HL-60/S4 (cell line): Measurements from ENCODE around the gene MFNG.
"Not testable (repeated sequence)": the region's sequence is repeated elsewhere in the genome, so short reads cannot be mapped to it uniquely, and the experiment has no call there.

Source experiments
- in situ Hi-C: fragments of 300-500 bp; cut with MboI; formaldehyde crosslinking; loops from 2 replicates; pipeline ENCODE4 v1.14.3; 2022; ENCODE audit warnings: low sequenced_read_pairs

MFNG gene

DNA sequence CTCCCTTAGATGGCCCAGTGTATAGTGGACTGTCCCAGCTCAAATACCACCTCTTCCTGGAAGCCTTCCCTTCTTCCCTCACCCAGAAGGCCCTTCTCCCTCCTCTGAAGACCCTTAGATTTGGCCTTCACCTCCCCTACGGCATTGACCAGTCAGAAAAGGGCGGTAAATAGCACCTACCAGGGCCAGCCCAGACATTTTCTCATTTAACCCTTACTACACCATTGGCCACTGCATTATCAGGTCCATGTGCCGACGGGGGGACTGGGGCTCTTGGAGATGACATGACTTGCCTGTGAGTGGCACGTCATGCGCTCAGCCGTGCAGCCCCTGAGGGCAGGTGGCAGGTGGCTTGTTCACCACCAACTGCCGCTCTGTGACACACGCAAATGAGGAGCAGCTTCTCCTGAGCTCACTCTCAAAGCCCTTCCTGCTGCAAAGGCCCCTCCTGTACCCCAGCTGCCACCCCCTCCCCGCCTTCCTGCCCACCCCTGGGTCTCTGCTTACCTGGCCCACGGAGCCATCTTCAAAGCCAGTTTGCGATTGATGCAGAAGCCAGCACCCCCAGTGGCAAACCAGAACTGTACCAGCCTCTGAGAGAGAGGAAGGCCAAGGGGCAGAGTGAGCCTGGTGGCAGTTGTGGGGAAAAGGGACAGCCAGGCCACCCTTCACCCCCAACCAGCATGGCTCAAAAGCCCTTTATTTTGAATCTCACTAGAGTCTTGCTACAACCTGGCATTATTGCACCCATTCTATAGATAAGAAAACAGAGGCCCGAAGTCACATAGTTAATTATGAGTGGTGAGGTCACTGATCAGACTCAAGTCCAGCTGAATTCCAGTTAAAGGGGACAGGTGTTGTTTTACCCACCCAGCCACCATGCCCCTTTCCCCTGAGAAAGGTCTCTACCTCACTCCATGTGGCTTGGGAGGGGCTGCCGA, 9.5 kb downstream of the MFNG start:
- in situ Hi-C loops, result no loop called here

DNA sequence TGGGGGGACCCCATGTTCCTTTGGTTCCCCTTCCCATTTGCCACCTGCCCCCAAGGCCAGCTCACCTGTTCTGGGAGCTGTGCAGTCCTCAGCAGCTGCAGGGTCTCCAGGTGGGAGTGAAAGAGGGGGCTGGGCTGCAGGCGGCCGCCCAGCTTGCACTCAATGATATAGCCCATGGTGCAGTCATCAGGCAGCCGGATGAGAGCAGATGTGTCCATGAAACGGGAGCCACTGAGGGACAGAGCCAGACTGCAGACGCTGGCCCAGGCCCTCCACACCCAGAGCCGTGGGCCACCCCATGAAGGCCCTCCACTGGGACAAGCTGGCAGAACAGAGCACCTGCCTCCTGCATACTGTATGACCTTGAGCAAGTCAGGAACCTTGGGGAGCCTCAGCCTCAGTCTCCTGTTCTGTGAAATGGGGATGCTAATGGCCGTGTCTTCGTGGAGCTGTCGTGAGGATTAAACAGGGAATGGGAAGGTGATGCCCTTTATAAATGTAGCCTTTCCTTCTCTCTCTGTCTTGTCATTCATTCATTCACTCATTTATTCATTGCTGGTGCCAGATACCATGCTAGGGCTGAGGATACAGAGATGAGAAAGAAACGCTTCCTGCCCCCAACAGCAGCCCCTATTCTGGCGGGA, 11.6 kb downstream of the MFNG start:
- in situ Hi-C loops, result no loop called here

GRCh38 chr22:37473437-37473946, 12.7 kb downstream of the MFNG start:
- in situ Hi-C loops, result no loop called here

GRCh38 chr22:37472418-37473006, 13.7 kb downstream of the MFNG start:
- in situ Hi-C loops, result no loop called here

- in situ Hi-C loops, result no loop called here
Observed at GRCh38 chr22:37471727-37472417, 14.3 kb downstream of the MFNG start.

- in situ Hi-C loops, result no loop called here
Observed at GRCh38 chr22:37470087-37470445, 16.1 kb downstream of the MFNG start.

DNA sequence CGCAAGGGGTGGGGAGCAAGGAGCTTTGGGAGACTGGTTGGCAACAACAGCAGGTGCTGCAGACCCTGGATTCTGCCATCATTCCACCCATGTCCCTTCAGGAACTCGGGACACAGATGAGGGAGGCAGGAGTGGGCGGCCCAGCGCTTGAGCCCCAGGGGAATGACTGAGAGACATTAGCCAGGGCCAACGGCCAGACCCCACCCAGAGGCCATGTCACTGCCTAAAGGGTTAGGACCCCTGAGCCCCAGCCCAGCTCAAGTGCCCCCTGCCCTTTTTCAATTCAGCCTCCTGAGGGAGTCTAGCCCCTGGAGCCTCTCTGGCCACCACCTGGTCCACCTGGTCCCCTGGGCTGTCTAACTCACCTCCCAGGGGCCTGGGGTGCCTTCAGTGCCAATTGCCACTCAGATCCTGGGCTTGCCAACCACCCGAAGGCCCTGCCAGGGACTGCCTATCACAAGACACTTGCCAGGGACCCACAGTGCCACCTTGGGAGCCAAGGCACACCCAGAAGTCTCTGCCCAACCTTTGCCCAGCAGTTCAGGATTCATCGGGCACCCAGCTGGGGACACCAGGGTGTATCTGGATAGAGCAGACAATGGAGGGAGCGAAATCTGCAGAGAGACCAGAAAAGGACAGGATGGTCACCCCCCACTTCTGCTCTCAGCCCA, 16.6 kb downstream of the MFNG start:
- in situ Hi-C loops, result no loop called here

GRCh38 chr22:37468201-37468695, 17.9 kb downstream of the MFNG start:
- in situ Hi-C loops, result not testable (repeated sequence)

DNA sequence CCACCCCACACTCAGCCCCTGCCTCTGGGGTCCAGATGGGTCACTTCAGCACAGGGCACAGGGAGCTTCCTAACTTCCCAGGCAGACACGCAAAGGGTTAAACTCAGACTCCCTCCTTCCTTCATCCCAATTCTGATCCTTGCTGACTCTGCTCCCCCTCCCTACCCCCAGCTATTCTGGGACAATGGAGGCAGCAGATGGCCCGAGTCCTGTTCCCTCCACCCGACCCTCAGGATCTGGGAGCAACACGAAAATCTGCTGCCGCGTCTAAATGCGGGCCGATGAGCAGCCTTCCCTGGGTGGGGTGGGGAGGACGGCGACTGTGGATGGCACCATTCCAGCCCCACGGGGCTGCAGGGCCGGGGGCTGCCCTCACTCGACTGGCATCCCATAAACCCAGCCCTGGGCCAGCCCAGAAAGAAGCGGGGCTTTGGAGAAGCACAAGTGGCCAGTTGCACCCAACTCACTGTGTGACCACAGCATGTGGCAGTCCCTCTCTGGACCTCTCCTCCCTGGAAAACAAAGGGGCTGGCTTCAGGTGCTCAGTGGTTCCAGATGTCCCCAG, 18.7 kb downstream of the MFNG start:
- in situ Hi-C loops, result no loop called here

- in situ Hi-C loops, result no loop called here
Observed at GRCh38 chr22:37464181-37464580, 22.0 kb downstream of the MFNG start.

GRCh38 chr22:37462983-37463382, 23.2 kb downstream of the MFNG start:
- in situ Hi-C loops, result no loop called here

DNA sequence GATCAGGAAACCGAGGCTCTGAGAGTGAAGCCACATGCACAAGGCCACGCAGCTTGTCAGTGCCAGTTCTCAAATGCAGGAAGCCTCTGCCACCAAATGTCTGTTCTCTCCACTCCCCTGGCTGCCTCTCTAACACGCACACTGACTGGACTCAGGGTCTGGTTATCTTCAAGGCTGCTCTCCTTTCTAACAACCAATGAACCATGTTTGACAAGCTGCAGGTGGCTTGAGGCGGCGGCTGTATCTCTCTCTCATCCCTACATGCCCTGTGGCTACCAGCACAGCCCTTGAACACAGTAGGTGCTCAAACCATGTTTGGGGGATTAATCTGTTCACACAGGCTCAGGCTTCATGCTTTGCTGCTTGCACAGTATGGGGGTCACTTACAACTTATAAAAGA, 23.7 kb downstream of the MFNG start:
- in situ Hi-C loops, result no loop called here

DNA sequence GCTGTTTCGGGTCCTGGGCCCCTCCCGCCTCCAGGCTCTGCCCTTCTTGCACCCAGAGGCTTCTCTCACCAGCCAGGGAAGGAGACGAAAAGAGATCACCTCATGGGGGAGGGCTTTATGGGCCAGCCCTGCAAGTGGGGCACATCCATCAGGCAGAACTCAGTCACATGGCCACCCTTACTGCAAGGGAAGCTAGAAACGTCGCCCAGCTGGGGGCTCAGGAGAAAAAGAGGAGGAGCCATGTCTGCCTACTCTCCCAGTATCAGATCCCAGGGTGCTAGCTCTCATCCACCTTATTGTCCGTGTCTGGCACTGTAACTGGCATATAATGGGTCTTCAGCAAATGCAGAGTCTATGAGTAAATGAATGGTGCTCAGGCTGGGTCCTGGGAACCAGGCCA, 24.2 kb downstream of the MFNG start:
- in situ Hi-C loops, result no loop called here

- in situ Hi-C loops, result no loop called here
Observed at GRCh38 chr22:37460684-37461083, 25.5 kb downstream of the MFNG start.

GRCh38 chr22:37459206-37459605, 27.0 kb downstream of the MFNG start:
- in situ Hi-C loops, result no loop called here

DNA sequence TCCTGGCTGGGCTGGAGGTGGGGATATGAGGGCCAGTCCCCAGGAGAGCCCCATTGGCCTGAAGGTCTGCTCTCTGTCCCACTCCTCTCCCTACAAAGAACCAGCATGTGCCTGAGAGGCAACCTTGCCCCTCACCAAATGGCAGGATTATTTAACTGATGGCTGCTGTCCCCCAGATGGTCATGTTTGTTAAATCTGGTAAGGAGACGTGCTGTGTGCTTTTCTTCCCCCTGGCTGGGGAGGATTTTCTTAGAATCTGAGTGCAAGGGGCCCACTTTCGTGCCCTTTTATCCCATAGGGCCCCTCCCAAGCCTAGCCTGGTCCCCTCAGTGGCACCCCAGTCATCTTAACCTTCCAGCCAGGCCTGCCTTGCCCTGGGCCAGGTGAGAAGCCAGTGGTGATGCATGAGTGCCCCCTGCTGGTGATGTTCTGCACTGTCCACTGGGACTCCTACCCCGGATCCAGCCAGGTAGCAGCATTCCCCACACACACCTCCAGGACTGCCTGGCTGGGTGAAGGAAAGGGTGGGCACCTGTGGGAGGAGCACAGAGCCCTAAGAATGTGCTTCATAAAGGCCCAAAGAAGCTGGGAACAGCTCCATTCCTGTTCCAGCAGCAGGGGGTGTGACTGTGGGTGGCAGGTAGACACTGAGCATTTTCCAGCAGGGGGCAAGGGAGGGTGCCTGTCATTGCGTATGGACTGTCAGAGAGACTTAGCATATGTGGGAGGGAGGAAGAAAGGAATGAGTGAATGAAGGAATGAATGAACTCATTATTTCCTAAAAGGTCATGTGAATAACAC, 28.9 kb downstream of the MFNG start:
- in situ Hi-C loops, result no loop called here

GRCh38 chr22:37456346-37456745, 29.8 kb downstream of the MFNG start:
- in situ Hi-C loops, result no loop called here

GRCh38 chr22:37455896-37456295, 30.3 kb downstream of the MFNG start:
- in situ Hi-C loops, result no loop called here
